Thymus (tissue), 11 donors: ENCODE measurements around the gene HCFC1. TPM values are rescaled to one million over a fixed set of nuclear protein-coding genes. Genes with fewer than 3 reads are reported as not detected.

Experiments
- DNase-seq, 9 donors: peaks; one replicate each; pipeline ENCODE4 v3.0.0-alpha.2; 2013; ENCODE audit warnings: low spot score in 9 of 9, low read depth in 6 of 9, missing footprints in 1 of 9
- H3K27ac ChIP-seq, 2 donors: one replicate each; pipeline ENCODE4 v1.5.1; 2013; ENCODE audit warnings: control low read depth in 1 of 2, low read depth in 1 of 2, low read length in 1 of 2, mild to moderate bottlenecking in 1 of 2, moderate library complexity in 1 of 2
- H3K27me3 ChIP-seq, 2 donors: one replicate each; pipeline ENCODE4 v1.5.1; 2013; ENCODE audit warnings: low read length in 1 of 2; ENCODE audit not compliant: control insufficient read depth in 2 of 2, insufficient read depth in 1 of 2
- H3K36me3 ChIP-seq, 2 donors: one replicate each; pipeline ENCODE4 v1.5.1; 2013; ENCODE audit warnings: low read length in 1 of 2, mild to moderate bottlenecking in 1 of 2, moderate library complexity in 1 of 2; ENCODE audit not compliant: control insufficient read depth in 2 of 2, insufficient read depth in 2 of 2
- H3K4me1 ChIP-seq, 2 donors: one replicate each; pipeline ENCODE4 v1.5.1; 2013; ENCODE audit warnings: low read length in 2 of 2; ENCODE audit not compliant: control insufficient read depth in 2 of 2, insufficient read depth in 2 of 2
- H3K4me3 ChIP-seq, 2 donors: one replicate each; pipeline ENCODE4 v1.5.1; 2013; ENCODE audit warnings: low read length in 2 of 2, control low read depth in 1 of 2, mild to moderate bottlenecking in 1 of 2
- H3K9me3 ChIP-seq, 2 donors: one replicate each; pipeline ENCODE4 v1.5.1; 2013; ENCODE audit warnings: low read length in 1 of 2, mild to moderate bottlenecking in 1 of 2; ENCODE audit not compliant: control insufficient read depth in 2 of 2, insufficient read depth in 1 of 2
- WGBS: extraction: QIAGEN DNeasy Blood & Tissue Kit; methylation state at CpG from one replicate; pipeline ENCODE4 v1.1.7; 2013; 5-methylcytosine and 5-hydroxymethylcytosine counted together
- polyA plus RNA-seq: library from polyadenylated mRNA; stranded (reverse); fragments of 200-250 nt; gene quantifications from one replicate; pipeline ENCODE4 v1.2.3, GENCODE V29; 2013
- total RNA-seq: library from RNA; stranded (reverse); fragments of 120-200 nt; gene quantifications from one replicate; pipeline ENCODE4 v1.2.4, GENCODE V29; 2013
- donor health status: healthy.

Gene HCFC1
- total and polyA plus RNA-seq, 2 donors, result 12.7 to 21.9 TPM

DNA sequence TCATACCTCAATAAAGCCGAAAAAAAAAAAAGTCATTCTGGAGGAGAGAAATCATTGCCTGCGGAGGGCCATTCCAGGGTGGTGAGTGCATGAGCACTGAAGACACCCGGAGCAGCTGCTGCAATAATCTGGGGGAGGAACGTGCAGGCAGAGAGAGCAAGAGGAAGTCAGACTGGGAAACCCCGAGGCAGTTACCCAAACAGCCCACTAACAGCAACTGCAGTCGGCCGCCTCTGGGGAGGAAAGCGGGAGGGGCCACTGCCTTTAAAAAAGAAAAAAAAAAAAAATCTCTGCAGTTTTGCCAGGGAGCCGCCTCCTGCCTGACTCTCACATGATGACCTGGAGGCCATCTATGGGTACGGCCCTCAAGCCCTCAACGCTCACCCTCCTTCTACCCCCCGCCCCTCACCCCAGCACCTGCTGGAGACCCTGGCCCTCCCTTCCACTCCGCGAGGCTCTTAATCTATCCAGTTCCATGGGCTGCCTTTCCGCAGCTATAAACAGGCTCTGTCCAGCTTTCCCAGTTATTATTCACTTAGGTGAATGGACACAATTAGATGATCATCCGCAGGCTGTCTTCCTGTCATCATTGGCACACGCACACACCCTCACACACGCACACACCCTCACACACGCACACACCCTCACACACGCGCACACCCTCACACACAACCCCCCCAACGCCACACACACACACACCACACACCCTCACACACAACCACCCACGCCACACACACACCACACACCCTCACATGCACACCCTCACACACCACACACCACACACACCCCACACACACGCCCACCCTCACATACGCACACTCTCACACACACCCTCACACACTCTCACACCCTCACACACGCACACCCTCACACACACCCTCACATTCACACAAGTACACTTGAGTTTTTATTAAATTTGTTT, 70.5 kb downstream of the HCFC1 start:
- H3K4me1 ChIP-seq, result peaks cover 0 to 41% of the 10 kb centered on the region in 2 donors
- peak overlapping the region in 1 of 2 donors; percentile 31 for H3K27ac ChIP-seq
- no peaks in the 10 kb centered on the region for H3K9me3 ChIP-seq
- no peaks in the 10 kb centered on the region for H3K36me3 ChIP-seq
- H3K4me3 ChIP-seq, result no peak overlapping the region
- peak in 4 of 9 donors; percentile 32 to 73 (median 41) for DNase-seq
- peaks cover 0 to 6% of the 10 kb centered on the region in 2 donors for H3K27me3 ChIP-seq
- 40% methylated on average over 26 of the region's 26 CpGs for WGBS

DNA sequence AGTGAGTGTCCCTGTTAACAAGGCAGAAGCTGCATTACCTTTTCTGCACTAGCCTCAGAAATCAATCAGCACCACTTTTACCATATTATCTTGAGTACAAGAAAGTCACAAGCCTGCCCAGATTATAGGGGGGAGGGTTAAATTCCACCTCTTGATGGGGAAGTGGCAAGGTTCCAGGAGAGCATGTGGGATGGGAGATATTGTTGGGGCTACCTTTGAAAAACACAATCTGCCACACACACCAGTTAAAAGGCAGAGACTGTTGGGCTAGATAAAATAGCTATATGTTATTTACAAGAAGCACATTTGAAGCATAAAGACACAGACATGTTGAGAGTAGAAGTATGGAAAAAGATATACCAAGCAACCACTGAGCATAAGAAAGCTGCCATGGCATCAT, 73.7 kb downstream of the HCFC1 start:
- no peaks in the 10 kb centered on the region for H3K9me3 ChIP-seq
- H3K36me3 ChIP-seq, result no peaks in the 10 kb centered on the region
- no peak overlapping the region for H3K4me3 ChIP-seq
- H3K4me1 ChIP-seq, result peaks cover 0 to 21% of the 10 kb centered on the region in 2 donors
- H3K27me3 ChIP-seq, result peaks cover 0 to 12% of the 10 kb centered on the region in 2 donors
- DNase-seq, result no peak
- H3K27ac ChIP-seq, result no peak overlapping the region

Other genes starting within 250 kb of the HCFC1 start
- 71.9 TPM for gene BCAP31, start 247.4 kb downstream of the HCFC1 start, total RNA-seq
- gene BCAP31, start 247.4 kb downstream of the HCFC1 start, polyA plus RNA-seq, result 114 TPM
- gene ABCD1, start 247.0 kb downstream of the HCFC1 start, total RNA-seq, result 4.7 TPM
- gene ABCD1, start 247.0 kb downstream of the HCFC1 start, polyA plus RNA-seq, result 6.8 TPM
- gene PLXNB3, start 207.6 kb downstream of the HCFC1 start, total RNA-seq, result 0.14 TPM
- 0.71 TPM for gene PLXNB3, start 207.6 kb downstream of the HCFC1 start, polyA plus RNA-seq
- gene SRPK3, start 190.8 kb downstream of the HCFC1 start, total RNA-seq, result 0.61 TPM
- gene SRPK3, start 190.8 kb downstream of the HCFC1 start, polyA plus RNA-seq, result 0.75 TPM
- gene IDH3G, start 177.4 kb downstream of the HCFC1 start, total RNA-seq, result 37.5 TPM
- 39.2 TPM for gene IDH3G, start 177.4 kb downstream of the HCFC1 start, polyA plus RNA-seq
- 257 TPM for gene SSR4, start 177.2 kb downstream of the HCFC1 start, total RNA-seq
- gene SSR4, start 177.2 kb downstream of the HCFC1 start, polyA plus RNA-seq, result 328 TPM
- gene PDZD4, start 141.3 kb downstream of the HCFC1 start, total RNA-seq, result 0.61 TPM
- gene PDZD4, start 141.3 kb downstream of the HCFC1 start, polyA plus RNA-seq, result 7.9 TPM
- gene L1CAM, start 85.6 kb downstream of the HCFC1 start, total RNA-seq, result 0.28 TPM
- gene L1CAM, start 85.6 kb downstream of the HCFC1 start, polyA plus RNA-seq, result 0.64 TPM
- 0.24 TPM for gene AVPR2, start 67.1 kb downstream of the HCFC1 start, total RNA-seq
- gene AVPR2, start 67.1 kb downstream of the HCFC1 start, polyA plus RNA-seq, result 1.8 TPM
- 139 TPM for gene ARHGAP4, start 45.6 kb downstream of the HCFC1 start, total RNA-seq
- gene ARHGAP4, start 45.6 kb downstream of the HCFC1 start, polyA plus RNA-seq, result 481 TPM
- gene NAA10, start 36.8 kb downstream of the HCFC1 start, total RNA-seq, result 41.3 TPM
- gene NAA10, start 36.8 kb downstream of the HCFC1 start, polyA plus RNA-seq, result 94.7 TPM
- 9.3 TPM for gene RENBP, start 27.2 kb downstream of the HCFC1 start, total RNA-seq
- 18.3 TPM for gene RENBP, start 27.2 kb downstream of the HCFC1 start, polyA plus RNA-seq
- gene TMEM187, start 936 bp upstream of the HCFC1 start, total RNA-seq, result 5.9 TPM
- 6.9 TPM for gene TMEM187, start 936 bp upstream of the HCFC1 start, polyA plus RNA-seq
- gene IRAK1, start 48.1 kb upstream of the HCFC1 start, total RNA-seq, result 33.9 TPM
- 44.0 TPM for gene IRAK1, start 48.1 kb upstream of the HCFC1 start, polyA plus RNA-seq
- gene MECP2, start 125.9 kb upstream of the HCFC1 start, total RNA-seq, result 22.1 TPM
- gene MECP2, start 125.9 kb upstream of the HCFC1 start, polyA plus RNA-seq, result 24.6 TPM
- not detected for gene OPN1LW, start 172.4 kb upstream of the HCFC1 start, total RNA-seq
- not detected for gene OPN1LW, start 172.4 kb upstream of the HCFC1 start, polyA plus RNA-seq
- not detected for gene OPN1MW, start 210.8 kb upstream of the HCFC1 start, total RNA-seq
- gene OPN1MW, start 210.8 kb upstream of the HCFC1 start, polyA plus RNA-seq, result 0.02 TPM
- gene OPN1MW2, start 247.9 kb upstream of the HCFC1 start, total RNA-seq, result not detected
- not detected for gene OPN1MW2, start 247.9 kb upstream of the HCFC1 start, polyA plus RNA-seq